SJSA1 (cell line): Measurements from ENCODE around the gene TGM3. TPM values are rescaled to one million over a fixed set of nuclear protein-coding genes. Genes with fewer than 3 reads are reported as not detected.

ENCODE experiments used
- DNase-seq, 2 experiments: peaks; one replicate each; pipeline ENCODE4 v3.0.0-alpha.2; 2015 to 2020; ENCODE audit warnings: low spot score in 2 of 2, low read depth in 1 of 2
- H3K27ac ChIP-seq: fragments of 250-450 bp; sonication (Bioruptor Pico); 2 replicates; pipeline ENCODE4 v1.5.1; 2020; ENCODE audit warnings: mild to moderate bottlenecking, moderate library complexity
- H3K27me3 ChIP-seq: fragments of 250-450 bp; sonication (Bioruptor Pico); replicated peaks from 2 replicates; pipeline ENCODE4 v1.5.1; 2020; ENCODE audit warnings: mild to moderate bottlenecking, moderate library complexity
- H3K36me3 ChIP-seq: fragments of 250-450 bp; sonication (Bioruptor Pico); 2 replicates; pipeline ENCODE4 v1.5.1; 2020; ENCODE audit warnings: mild to moderate bottlenecking
- H3K4me1 ChIP-seq: fragments of 250-450 bp; sonication (Bioruptor Pico); replicated peaks from 2 replicates; pipeline ENCODE4 v1.6.1; 2021; ENCODE audit warnings: mild to moderate bottlenecking
- H3K4me3 ChIP-seq: fragments of 250-450 bp; sonication (Bioruptor Pico); 2 replicates; pipeline ENCODE4 v1.5.1; 2020; ENCODE audit warnings: mild to moderate bottlenecking
- H3K9me3 ChIP-seq: fragments of 250-450 bp; sonication (Bioruptor Pico); replicated peaks from 2 replicates; pipeline ENCODE4 v1.5.1; 2020; ENCODE audit warnings: mild to moderate bottlenecking
- total RNA-seq: library from RNA; depleted of rRNA; stranded (reverse); fragments of >200 nt; shearing (Covaris generic); gene quantifications from 2 replicates; pipeline ENCODE4 v1.2.3, GENCODE V29; 2014

Gene TGM3
- total RNA-seq, 1 experiment from 2014 or later, result 5.3 TPM

- Histone ChIP-seq H3K4me3 (no peak overlapping the region), H3K27ac (peak overlapping the region; percentile 63), H3K9me3 (no peaks in the 10 kb centered on the region), H3K4me1 (peaks cover 74% of the 10 kb centered on the region), H3K27me3 (no peaks in the 10 kb centered on the region), H3K36me3 (no peaks in the 10 kb centered on the region)
- DNase-seq, result peak; percentile 56
These were observed 3.2 kb upstream of the TGM3 start for GRCh38 chr20:2292416-2293110.

- no peak for DNase-seq
- Histone ChIP-seq H3K4me1 (peaks cover 83% of the 10 kb centered on the region), H3K9me3 (no peaks in the 10 kb centered on the region), H3K27me3 (no peaks in the 10 kb centered on the region), H3K4me3 (no peak overlapping the region), H3K27ac (peak overlapping the region; percentile 63), H3K36me3 (no peaks in the 10 kb centered on the region)
These were observed 2.3 kb upstream of the TGM3 start for GRCh38 chr20:2293486-2293885.

- DNase-seq, result peak; percentile 96 to 97
- no peaks in the 10 kb centered on the region for H3K9me3 ChIP-seq
- H3K4me1 ChIP-seq, result peaks cover 78% of the 10 kb centered on the region
- H3K27me3 ChIP-seq, result no peaks in the 10 kb centered on the region
- H3K36me3 ChIP-seq, result no peaks in the 10 kb centered on the region
- H3K27ac ChIP-seq, result peak overlapping the region; percentile 78
- H3K4me3 ChIP-seq, result no peak overlapping the region
These were observed 1.8 kb upstream of the TGM3 start for GRCh38 chr20:2293971-2294370.

- no peaks in the 10 kb centered on the region for H3K9me3 ChIP-seq
- H3K27ac ChIP-seq, result peak overlapping the region; percentile 78
- H3K4me1 ChIP-seq, result peaks cover 69% of the 10 kb centered on the region
- H3K27me3 ChIP-seq, result no peaks in the 10 kb centered on the region
- H3K36me3 ChIP-seq, result no peaks in the 10 kb centered on the region
- DNase-seq, result peak; percentile 75 to 84
- H3K4me3 ChIP-seq, result no peak overlapping the region
These were observed 515 bp upstream of the TGM3 start for GRCh38 chr20:2295286-2295685.

GRCh38 chr20:2296524-2297356 lies 939 bp downstream of the TGM3 start:
- Histone ChIP-seq H3K4me1 (peaks cover 77% of the 10 kb centered on the region), H3K36me3 (no peaks in the 10 kb centered on the region), H3K27me3 (no peaks in the 10 kb centered on the region), H3K27ac (peak overlapping the region; percentile 78), H3K9me3 (no peaks in the 10 kb centered on the region), H3K4me3 (no peak overlapping the region)
- DNase-seq, result peak in 1 of 2 experiments; percentile 27

- no peaks in the 10 kb centered on the region for H3K36me3 ChIP-seq
- peaks cover 71% of the 10 kb centered on the region for H3K4me1 ChIP-seq
- peak overlapping the region; percentile 78 for H3K27ac ChIP-seq
- H3K27me3 ChIP-seq, result no peaks in the 10 kb centered on the region
- DNase-seq, result peak; percentile 66 to 73
- H3K4me3 ChIP-seq, result no peak overlapping the region
- H3K9me3 ChIP-seq, result no peaks in the 10 kb centered on the region
These were observed 1.5 kb downstream of the TGM3 start for GRCh38 chr20:2297357-2297728.

GRCh38 chr20:2298116-2298515 lies 2.3 kb downstream of the TGM3 start:
- H3K9me3 ChIP-seq, result no peaks in the 10 kb centered on the region
- no peaks in the 10 kb centered on the region for H3K27me3 ChIP-seq
- peaks cover 63% of the 10 kb centered on the region for H3K4me1 ChIP-seq
- H3K36me3 ChIP-seq, result no peaks in the 10 kb centered on the region
- no peak overlapping the region for H3K27ac ChIP-seq
- DNase-seq, result no peak
- no peak overlapping the region for H3K4me3 ChIP-seq

- no peak overlapping the region for H3K4me3 ChIP-seq
- DNase-seq, result no peak
- H3K36me3 ChIP-seq, result no peaks in the 10 kb centered on the region
- no peaks in the 10 kb centered on the region for H3K9me3 ChIP-seq
- peaks cover 58% of the 10 kb centered on the region for H3K4me1 ChIP-seq
- no peaks in the 10 kb centered on the region for H3K27me3 ChIP-seq
- H3K27ac ChIP-seq, result no peak overlapping the region
These were observed 2.9 kb downstream of the TGM3 start for GRCh38 chr20:2298701-2299100.

- Histone ChIP-seq H3K4me3 (no peak overlapping the region), H3K4me1 (peaks cover 53% of the 10 kb centered on the region), H3K36me3 (no peaks in the 10 kb centered on the region), H3K9me3 (no peaks in the 10 kb centered on the region), H3K27ac (no peak overlapping the region), H3K27me3 (no peaks in the 10 kb centered on the region)
- DNase-seq, result no peak
These were observed 3.5 kb downstream of the TGM3 start for GRCh38 chr20:2299301-2299700.

- Histone ChIP-seq H3K4me3 (no peak overlapping the region), H3K27me3 (no peaks in the 10 kb centered on the region), H3K36me3 (no peaks in the 10 kb centered on the region), H3K4me1 (peaks cover 46% of the 10 kb centered on the region), H3K9me3 (no peaks in the 10 kb centered on the region), H3K27ac (no peak overlapping the region)
- DNase-seq, result no peak
These were observed 4.2 kb downstream of the TGM3 start for GRCh38 chr20:2300002-2300401.

GRCh38 chr20:2300420-2300819 lies 4.6 kb downstream of the TGM3 start:
- no peaks in the 10 kb centered on the region for H3K9me3 ChIP-seq
- no peak overlapping the region for H3K4me3 ChIP-seq
- peaks cover 42% of the 10 kb centered on the region for H3K4me1 ChIP-seq
- no peak for DNase-seq
- H3K36me3 ChIP-seq, result no peaks in the 10 kb centered on the region
- H3K27me3 ChIP-seq, result no peaks in the 10 kb centered on the region
- no peak overlapping the region for H3K27ac ChIP-seq

GRCh38 chr20:2301164-2301622 lies 5.4 kb downstream of the TGM3 start:
- Histone ChIP-seq H3K4me3 (no peak overlapping the region), H3K4me1 (peaks cover 34% of the 10 kb centered on the region), H3K9me3 (no peaks in the 10 kb centered on the region), H3K27ac (no peak overlapping the region), H3K27me3 (no peaks in the 10 kb centered on the region), H3K36me3 (no peaks in the 10 kb centered on the region)
- DNase-seq, result peak; percentile 54 to 68

- Histone ChIP-seq H3K36me3 (no peaks in the 10 kb centered on the region), H3K27ac (no peak overlapping the region), H3K27me3 (no peaks in the 10 kb centered on the region), H3K4me3 (no peak overlapping the region), H3K4me1 (peaks cover 21% of the 10 kb centered on the region), H3K9me3 (no peaks in the 10 kb centered on the region)
- DNase-seq, result no peak
These were observed 6.7 kb downstream of the TGM3 start for GRCh38 chr20:2302384-2303060.

- no peaks in the 10 kb centered on the region for H3K36me3 ChIP-seq
- H3K27ac ChIP-seq, result no peak overlapping the region
- no peaks in the 10 kb centered on the region for H3K27me3 ChIP-seq
- no peak overlapping the region for H3K4me3 ChIP-seq
- no peaks in the 10 kb centered on the region for H3K9me3 ChIP-seq
- DNase-seq, result no peak
- peaks cover 11% of the 10 kb centered on the region for H3K4me1 ChIP-seq
These were observed 7.9 kb downstream of the TGM3 start for GRCh38 chr20:2303673-2304072.
